ENCODE measurements around the gene SIGLEC8.

- TF ChIP-seq EZH2phosphoT487 (IDR thresholded peaks at IDR 0.05; ENCODE audit: insufficient read depth, low read depth): no peak
- TF ChIP-seq EZH2 (IDR thresholded peaks at IDR 0.05; ENCODE audit: insufficient read depth, poor library complexity, severe bottlenecking): no peak
Observed at GRCh38 chr19:51490676-51491075, 32.4 kb upstream of the SIGLEC8 start.
